Duodenal mucosa (tissue), 2 donors: ENCODE data around the gene CTSA.
"Not testable (repeated sequence)": the region's sequence is repeated elsewhere in the genome, so short reads cannot be mapped to it uniquely, and the experiment has no call there.

ENCODE experiments used
- H3K27ac ChIP-seq: one replicate; pipeline ENCODE4 v1.7.0; 2013; ENCODE audit warnings: low read depth, low read length
- H3K27me3 ChIP-seq, 2 donors: one replicate each; pipeline ENCODE4 v1.7.0; 2013; ENCODE audit warnings: low read length in 2 of 2, control low read depth in 1 of 2; ENCODE audit not compliant: insufficient read depth in 2 of 2, control insufficient read depth in 1 of 2
- H3K36me3 ChIP-seq, 2 donors: one replicate each; pipeline ENCODE4 v1.7.0; 2013; ENCODE audit warnings: low read length in 2 of 2, control low read depth in 1 of 2; ENCODE audit not compliant: insufficient read depth in 2 of 2, control insufficient read depth in 1 of 2
- H3K4me1 ChIP-seq, 2 donors: one replicate each; pipeline ENCODE4 v1.7.0; 2013; ENCODE audit warnings: low read length in 2 of 2, control low read depth in 1 of 2; ENCODE audit not compliant: insufficient read depth in 2 of 2, control insufficient read depth in 1 of 2
- H3K4me3 ChIP-seq, 2 donors: one replicate each; pipeline ENCODE4 v1.7.0; 2013; ENCODE audit warnings: low read length in 2 of 2, low read depth in 1 of 2
- H3K9ac ChIP-seq, 2 donors: one replicate each; pipeline ENCODE4 v1.7.0; 2013; ENCODE audit warnings: low read length in 2 of 2, low read depth in 1 of 2
- H3K9me3 ChIP-seq, 2 donors: one replicate each; pipeline ENCODE4 v1.7.0; 2013; ENCODE audit warnings: low read length in 2 of 2, control low read depth in 1 of 2; ENCODE audit not compliant: control insufficient read depth in 1 of 2

CTSA gene

DNA sequence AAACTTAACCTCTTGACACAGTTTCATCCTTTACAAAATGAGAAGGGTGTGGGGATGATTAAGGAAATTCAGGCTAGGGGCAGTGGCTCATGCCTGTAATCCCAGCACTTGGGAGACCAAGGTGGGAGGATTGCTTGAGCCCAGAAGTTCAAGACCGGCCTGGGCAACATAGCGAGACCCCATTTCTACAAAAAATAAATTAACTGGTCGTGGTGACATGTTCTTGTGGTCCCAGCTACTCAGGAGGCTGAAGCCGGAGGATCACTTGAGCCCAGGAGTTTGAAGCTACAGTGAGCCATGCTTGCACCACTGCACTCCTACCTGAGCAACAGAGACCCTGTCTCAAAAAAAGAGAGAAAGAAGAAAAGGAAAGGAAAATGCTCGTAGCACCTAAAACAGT is 24.7 kb upstream of the CTSA start:
- H3K4me1 ChIP-seq: peaks cover 12 to 15% of the 10 kb centered on the region in 2 donors

DNA sequence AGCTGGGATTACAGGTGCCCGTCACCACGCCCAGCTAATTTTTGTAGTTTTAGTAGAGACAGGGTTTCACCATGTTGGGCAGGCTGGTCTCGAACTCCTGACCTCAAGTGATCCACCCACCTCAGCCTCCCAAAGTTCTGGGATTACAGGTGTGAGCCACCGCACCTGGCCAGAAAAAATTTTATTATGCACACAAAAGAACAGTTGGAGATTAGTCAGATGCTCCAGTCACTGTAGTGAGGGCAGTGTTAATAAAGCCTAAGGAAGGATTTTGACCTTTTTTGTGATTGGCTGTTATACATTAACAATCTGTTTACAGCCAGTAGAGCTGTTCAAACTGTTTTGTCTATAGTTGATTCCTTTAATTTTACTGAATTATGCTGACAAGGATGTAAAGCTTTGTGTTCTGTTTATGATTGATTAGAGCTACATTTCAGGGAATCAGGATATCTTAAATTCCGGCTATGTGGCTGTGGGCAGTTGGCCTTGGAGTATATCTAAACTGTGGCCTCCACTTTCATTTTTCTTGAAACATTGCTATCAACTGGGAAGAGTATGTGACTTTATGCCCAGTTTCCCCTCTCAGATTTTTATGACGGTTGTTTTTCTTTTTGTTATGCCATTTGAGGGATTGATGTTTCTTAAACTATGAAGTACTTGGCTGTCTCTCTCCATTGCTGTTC is 23.9 kb upstream of the CTSA start:
- Histone ChIP-seq H3K9ac (no peak overlapping the region), H3K9me3 (no peaks in the 10 kb centered on the region), H3K4me3 (no peak overlapping the region), H3K36me3 (no peaks in the 10 kb centered on the region), H3K27me3 (no peaks in the 10 kb centered on the region), H3K27ac (peak overlapping the region; percentile 6), H3K4me1 (peaks cover 12 to 15% of the 10 kb centered on the region in 2 donors)

More for the DNA sequence above, 24.7 kb upstream of the CTSA start:
- Histone ChIP-seq H3K27me3 (no peaks in the 10 kb centered on the region), H3K36me3 (no peaks in the 10 kb centered on the region), H3K4me3 (no peak overlapping the region), H3K9me3 (no peaks in the 10 kb centered on the region), H3K27ac (no peak overlapping the region), H3K9ac (no peak overlapping the region)

DNA sequence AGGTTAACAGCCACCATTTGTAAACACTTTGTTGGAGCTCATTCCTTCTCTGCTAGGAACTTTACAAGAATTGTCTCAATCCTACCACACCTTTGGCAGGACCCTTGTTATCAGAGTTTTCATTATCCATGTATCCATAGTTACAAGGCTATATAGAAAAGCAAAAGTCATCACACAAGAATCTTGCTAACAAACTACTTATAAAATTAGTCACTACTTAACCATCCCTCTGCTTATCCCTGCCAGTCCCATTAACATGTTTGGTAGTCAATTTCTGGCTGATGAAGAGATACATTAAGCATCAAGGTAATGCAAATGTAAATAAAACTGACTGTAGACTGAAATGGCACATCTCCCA is 23.3 kb upstream of the CTSA start:
- Histone ChIP-seq H3K9ac (no peak overlapping the region), H3K36me3 (no peaks in the 10 kb centered on the region), H3K9me3 (no peaks in the 10 kb centered on the region), H3K27me3 (no peaks in the 10 kb centered on the region), H3K27ac (peak overlapping the region; percentile 6), H3K4me3 (no peak overlapping the region), H3K4me1 (peaks cover 11 to 12% of the 10 kb centered on the region in 2 donors)

DNA sequence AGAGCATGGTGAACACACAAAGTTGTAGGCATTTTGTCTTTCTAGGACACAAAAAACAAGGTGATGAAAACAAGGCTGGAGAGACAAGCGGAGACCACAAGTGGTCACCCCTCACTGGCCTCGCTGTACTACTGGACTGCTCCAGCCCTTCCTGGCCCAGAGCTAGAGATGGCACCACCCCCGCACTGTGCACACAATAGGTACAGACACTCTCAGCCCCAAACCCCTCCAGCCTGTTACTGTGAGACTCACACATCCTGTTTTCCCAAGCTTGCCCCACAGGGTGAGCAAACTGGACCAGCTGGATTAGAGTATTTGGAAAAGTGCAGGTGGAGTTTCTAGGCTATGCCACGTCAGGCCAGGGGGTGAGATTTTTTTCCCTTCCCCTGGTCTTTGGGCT is 18.5 kb upstream of the CTSA start:
- Histone ChIP-seq H3K9ac (no peak overlapping the region), H3K27me3 (no peaks in the 10 kb centered on the region), H3K9me3 (no peaks in the 10 kb centered on the region), H3K4me1 (peaks cover 0 to 6% of the 10 kb centered on the region in 2 donors), H3K36me3 (peaks cover 1 to 12% of the 10 kb centered on the region in 2 donors), H3K4me3 (no peak overlapping the region), H3K27ac (no peak overlapping the region)

DNA sequence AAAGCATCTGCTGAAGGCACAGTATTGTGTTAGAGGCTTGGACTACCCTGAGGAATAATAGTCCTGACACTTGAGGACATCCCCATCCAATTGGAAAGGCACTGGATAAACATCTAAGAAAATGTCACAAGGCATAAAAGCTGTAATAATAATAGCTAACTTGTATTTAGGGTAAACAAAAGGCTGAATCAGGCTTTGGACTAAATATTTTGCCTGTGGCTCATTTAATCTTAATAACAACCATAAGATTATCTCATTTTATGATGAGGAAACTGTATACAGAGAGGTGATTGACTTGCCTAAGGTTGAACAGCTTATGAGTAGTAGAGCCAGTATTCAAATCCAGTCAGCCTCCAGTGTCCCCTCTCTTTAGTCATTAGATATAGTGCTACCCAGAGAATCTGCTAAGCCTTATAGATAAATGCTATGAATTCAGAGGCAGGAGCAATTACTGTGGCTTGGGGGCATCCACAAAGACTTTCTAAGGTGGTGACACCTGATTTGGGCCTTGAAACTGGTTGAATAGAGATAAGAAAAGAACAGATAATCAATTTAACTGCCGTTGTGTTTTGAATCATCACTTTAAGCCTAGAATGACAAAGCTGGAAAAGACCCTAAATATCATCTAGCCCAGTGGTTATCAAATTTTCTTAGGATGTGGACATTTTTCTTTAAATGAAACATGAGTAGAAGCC is 17.6 kb upstream of the CTSA start:
- Histone ChIP-seq H3K36me3 (peaks cover 10 to 22% of the 10 kb centered on the region in 2 donors), H3K9me3 (no peaks in the 10 kb centered on the region), H3K27me3 (no peaks in the 10 kb centered on the region), H3K4me1 (no peaks in the 10 kb centered on the region), H3K9ac (no peak overlapping the region), H3K27ac (no peak overlapping the region), H3K4me3 (no peak overlapping the region)

DNA sequence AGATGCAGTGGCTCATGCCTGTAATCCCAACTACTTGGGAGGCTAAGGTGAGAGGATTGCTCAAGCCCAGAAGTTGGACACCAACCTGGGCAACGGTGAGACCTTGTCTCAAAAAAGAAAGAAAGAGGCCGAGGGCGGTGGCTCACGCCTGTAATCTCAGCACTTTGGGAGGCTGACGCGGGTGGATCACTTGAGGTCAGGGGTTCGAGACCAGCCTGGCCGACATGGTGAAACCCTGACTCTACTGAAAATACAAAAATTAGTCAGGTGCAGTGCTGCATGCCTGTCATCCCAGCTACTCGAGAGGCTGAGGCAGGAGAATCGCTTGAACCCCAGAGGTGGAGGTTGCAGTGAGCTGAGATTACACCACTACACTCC is 17.0 kb upstream of the CTSA start:
- H3K27ac ChIP-seq, H3K4me1 ChIP-seq, H3K9me3 ChIP-seq, H3K4me3 ChIP-seq, H3K9ac ChIP-seq, H3K27me3 ChIP-seq: not testable (repeated sequence)
- peaks cover 11 to 24% of the 10 kb centered on the region in 2 donors for H3K36me3 ChIP-seq

DNA sequence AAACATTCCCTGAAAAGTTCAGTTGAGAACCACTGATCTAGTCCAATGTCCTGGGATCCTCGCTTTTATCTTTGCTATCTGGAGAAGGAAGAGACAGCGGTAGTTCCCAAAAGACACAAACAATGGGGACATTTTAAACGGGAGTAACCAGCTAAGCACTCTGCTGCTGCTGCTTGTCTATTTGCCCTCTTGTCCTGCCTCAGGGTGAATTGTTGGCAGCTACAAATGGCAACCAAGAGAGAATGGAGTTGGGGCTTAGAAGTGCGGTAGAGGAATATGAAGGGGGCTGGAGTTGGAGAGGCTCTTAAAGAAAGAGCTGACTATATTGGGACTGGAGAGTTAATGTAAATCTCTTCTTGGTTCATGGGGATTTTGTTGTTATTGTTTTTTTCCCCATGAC is 16.6 kb upstream of the CTSA start:
- H3K4me3 ChIP-seq: no peak overlapping the region
- no peak overlapping the region for H3K27ac ChIP-seq
- H3K36me3 ChIP-seq: peaks cover 11 to 24% of the 10 kb centered on the region in 2 donors
- no peaks in the 10 kb centered on the region for H3K9me3 ChIP-seq
- H3K27me3 ChIP-seq: no peaks in the 10 kb centered on the region
- no peak overlapping the region for H3K9ac ChIP-seq
- H3K4me1 ChIP-seq: no peaks in the 10 kb centered on the region

DNA sequence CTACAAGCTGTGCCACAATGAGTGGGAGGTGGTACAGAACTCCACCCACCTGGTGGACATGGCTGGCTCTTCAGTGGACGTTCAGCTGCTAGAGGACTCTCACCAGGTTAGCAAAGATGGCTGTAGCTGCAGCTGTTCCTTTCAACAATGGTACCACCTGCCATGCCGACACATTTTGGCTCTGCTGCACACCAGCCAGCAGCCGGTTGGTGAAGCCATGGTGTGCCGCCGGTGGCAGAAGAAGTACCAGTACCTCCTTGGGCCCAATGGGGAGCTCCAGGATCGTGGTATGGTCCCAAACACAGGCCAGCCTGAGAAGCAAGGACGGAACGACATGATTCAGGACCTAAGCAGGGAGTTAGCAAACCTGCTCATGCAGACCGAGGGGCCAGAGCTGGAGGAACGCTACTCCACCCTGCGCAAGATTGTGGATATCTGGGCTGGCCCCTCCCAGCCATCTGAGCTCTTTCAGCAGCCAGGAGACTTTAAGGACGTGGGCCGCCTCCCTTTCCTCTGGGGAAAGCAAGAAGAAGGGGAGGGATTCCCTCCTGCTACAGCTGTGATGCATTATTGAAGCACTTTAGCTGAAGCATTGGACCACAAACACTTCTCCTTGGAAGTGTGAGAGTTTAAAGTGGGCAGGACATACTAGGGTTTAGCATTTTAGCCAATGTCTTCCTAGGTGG is 12.9 kb upstream of the CTSA start:
- Histone ChIP-seq H3K36me3 (peaks cover 13 to 33% of the 10 kb centered on the region in 2 donors), H3K9me3 (no peaks in the 10 kb centered on the region), H3K4me1 (peaks cover 0 to 10% of the 10 kb centered on the region in 2 donors), H3K27ac (no peak overlapping the region), H3K9ac (no peak overlapping the region), H3K27me3 (no peaks in the 10 kb centered on the region), H3K4me3 (no peak overlapping the region)

DNA sequence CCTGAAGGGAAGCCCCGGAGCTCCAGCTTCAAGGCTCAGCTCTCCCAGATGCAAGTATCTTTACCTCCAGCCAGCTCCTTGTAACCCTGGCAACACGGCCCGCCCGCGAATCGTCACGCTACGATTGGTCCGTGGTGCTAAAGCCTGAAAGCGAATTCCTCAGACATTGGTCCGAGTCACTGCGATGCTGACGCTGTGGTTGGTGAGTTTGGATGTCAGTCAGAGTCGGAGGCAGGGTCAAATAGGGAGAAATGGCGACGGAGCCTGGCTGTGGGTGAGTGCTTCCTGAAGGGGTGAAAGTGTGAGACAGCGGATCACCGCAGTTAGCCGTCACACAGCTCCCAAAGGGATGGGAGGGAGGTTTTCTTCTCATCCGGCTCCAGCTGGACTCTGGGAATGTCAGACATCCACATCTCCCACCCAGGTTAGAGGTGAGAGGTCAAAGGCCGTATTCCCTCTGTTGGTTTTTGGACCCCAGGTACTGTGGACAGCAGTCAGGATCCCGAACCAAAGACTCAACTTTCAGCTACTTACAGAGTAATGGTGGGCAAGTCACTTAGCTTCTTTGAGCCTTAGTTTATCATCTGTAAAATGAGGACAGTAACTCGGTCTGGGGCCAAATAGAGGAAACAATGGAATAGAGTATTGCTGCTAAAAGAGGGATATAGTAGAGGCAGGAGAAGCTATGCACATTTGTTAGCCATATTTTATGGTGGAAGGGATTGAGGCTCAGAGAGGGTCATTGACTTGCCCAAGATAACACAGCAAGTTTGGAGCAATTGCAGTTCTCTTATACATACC is 9.9 kb upstream of the CTSA start, which contains the start of gene ZSWIM1:
Gene ZSWIM1 (plus strand): TSS at position 240 of the 801 bp plus-strand sequence. CDS start 1,366 bp downstream, outside the sequence.
- Histone ChIP-seq H3K27ac (peak within 1 kb of the TSS; percentile 67), H3K36me3 (peaks cover 19 to 46% of the 10 kb centered on the region in 2 donors), H3K27me3 (no peaks in the 10 kb centered on the region)

More for the DNA sequence above, 9.9 kb upstream of the CTSA start, which contains the start of gene ZSWIM1:
- H3K9ac ChIP-seq: peak within 1 kb of the TSS; percentile 90 to 96
- H3K4me3 ChIP-seq: peak within 1 kb of the TSS; percentile 93 to 99
- H3K9me3 ChIP-seq: no peaks in the 10 kb centered on the region
- H3K4me1 ChIP-seq: peaks cover 6 to 14% of the 10 kb centered on the region in 2 donors
